GM19328 (cell line): ENCODE data around the gene FLT4.

Source experiments
- ATAC-seq: cut with Tn5 transposase; IDR thresholded peaks from one replicate; pipeline ENCODE4 v1.9.1; 2021; ENCODE audit warnings: mild to moderate bottlenecking, moderate library complexity; ENCODE audit not compliant: unreplicated experiment

The FLT4 gene

DNA sequence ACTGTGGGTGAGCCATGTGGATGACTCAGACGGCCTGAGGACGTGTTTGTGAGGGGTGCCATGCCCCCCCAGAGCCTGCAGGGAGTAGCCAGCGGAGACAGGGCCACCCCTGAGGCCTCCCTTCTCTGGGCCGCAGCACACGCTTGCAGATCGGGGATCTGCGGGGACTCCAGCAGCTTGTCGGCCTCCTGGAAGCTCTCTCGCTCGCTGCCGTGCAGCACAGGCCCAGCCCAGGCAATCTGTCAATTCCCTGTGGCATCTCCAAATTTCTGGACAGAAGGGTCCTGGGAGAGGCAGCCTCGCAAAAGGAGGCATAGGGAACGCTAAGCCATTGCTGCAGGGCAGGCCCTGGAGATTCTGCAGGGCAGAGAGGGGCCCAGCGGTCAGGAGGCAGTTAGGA lies 21.2 kb downstream of the FLT4 start:
- ATAC-seq: no peak

DNA sequence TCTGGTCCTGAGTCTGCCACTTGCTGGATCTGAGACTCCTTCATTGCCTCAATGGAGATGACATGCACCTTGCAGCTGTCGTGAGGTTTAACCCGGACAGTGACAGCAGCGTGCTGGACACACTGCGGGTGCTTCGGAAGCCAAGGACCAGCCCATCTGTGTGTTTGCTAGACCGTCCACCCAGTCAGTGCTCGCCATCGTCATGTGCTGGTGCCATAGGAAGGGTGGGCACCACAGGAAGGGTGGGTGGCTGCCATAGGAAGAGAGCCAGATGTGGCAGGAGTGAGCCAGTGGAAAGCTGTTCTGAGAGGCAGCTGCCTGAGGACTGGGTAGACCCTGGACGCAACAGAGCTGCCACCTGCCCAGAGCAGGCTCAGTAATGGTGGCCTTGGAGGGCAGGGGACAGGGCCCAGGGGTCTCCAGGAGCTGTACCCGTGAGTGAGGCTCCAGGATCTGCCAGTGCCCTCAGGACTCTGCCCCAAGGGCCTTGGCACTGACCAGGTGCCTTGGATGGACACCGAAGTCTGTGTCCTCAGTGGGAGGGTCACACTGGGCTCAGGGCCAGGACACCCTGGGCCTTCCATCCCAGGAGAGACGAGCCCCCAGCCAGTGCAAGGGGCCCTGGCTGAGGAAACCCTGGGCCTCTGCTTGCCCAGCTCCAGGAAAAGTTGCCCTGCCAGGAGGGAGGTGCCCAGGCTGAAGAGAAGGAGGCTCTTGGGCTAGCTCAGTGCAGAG lies 21.8 kb downstream of the FLT4 start:
- no peak for ATAC-seq

DNA sequence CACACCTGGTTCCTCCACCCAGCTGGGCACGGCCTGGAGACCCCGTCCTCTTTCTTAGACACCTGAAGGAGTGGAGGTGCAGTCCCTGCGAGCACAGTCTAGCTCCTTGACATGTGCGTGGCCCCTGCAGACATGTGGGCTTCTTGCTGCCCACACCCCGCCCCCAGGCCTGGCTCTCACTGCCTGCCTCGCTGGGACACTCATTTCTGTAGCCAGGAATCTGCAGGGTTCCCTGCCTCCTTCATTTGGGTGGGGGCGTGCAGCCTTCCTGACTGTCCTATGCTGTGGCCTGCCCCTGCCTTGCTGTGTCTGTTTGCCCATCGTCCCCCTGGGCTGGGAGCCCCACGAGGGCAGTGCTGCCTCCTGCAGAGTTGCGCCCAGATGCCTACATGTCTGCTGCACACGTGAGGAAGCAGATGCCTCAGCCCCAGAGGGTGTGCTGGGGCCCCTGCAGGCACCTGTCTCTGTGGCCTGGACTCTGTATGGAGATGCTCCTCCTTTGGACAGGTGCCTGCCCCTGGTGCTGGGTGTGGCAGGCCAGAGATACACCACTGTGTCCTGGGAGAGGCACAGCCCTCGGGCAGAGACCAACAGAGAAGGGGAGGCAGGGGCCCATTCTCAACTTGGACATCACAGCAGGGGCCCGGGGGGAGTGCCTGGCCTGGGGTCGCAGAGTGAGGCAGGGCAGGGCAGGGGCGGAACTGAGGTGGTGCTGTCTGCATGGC lies 22.6 kb downstream of the FLT4 start:
- no peak for ATAC-seq

DNA sequence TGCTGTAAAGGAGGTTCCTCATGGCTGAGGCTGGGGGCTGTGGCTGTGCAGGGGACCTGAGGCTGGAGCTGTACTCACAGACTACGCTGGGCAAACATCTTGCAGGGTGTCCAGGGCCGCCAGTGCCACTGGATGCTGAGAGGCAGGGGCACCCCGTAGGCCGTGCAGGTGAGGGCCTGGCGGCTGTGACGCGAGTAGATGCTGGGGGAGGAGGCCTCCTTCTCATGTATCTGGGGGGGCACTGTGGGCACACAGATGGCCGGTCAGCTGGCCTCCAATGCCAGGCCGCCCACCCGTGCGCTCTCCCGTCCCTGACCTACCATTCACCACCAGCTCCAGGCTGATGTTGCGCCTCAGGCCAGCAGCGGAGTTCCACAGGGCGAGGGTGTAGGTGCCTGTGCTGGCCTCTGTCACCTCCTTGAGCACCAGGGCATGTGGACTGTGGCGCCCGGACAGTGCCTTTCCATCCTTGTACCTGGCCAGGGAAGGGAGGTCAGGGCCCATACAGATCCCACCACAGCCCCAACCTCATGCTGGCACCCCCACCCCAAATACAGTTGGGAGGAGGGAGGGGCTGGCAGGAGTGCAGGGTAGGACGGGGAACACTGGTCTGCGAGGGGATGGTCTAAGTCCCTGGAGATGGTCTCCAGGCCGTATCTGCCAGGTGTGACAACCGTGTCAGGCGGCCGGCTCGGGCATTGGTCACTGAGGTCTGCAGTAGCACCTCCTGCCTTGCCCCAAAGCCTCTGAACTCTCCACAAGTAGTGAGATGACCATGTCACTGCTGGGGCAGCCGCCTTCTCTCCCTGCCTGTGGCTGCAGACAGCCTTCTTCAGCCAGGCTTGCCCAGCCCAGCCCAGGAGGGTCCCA lies 23.4 kb downstream of the FLT4 start:
- no peak for ATAC-seq

DNA sequence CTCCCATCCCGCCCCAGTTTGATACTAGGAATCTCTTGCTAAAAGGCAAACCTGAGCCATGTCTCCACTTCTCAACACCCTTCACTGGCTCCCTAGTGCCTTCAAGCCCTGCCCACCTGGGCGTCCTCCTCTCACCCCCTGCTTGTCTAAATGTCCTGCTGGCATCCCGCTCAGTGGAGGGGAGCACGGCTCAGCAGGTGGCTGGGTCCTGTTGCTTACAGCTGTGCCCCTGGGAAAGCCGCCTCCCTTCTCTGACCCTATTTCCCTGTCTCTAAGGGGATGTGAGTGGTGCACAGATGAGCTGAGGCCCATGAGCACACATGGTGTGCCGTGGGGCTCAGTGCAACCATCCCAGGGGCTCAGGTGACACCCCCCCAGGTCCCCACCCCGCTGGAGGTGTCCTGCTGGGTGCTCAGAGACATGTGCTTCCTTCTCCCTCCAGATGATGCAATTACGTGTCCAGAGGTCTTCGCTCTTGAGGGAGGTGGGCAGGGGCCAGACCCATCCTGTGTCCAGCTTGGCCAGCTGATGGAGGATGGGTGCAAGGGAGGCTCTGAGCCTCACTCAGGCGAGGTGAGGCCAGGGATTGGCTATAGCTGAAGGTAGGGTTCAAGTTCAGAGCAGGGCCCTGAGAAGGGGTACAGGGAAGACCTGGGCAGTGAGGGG lies 24.1 kb downstream of the FLT4 start:
- ATAC-seq: no peak

DNA sequence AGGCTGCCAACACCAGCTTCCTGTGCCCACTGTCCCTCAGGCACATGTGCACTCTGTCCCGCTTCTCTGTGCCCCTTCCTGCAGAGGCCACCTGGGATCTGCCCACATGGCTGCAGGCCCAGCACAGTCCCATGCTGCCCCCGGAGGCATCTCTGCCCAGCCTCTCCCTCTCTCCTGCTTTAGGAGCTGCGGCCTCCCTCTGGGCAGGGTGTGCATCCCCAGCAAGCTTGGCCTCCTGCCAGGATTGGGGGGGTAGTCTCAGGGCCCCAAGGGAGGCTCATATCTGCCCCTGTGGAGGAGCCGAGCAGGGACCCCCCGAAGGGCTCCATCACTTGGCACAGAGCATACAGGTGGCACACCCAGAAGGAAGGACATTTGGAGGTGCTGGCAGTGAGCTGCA lies 24.8 kb downstream of the FLT4 start:
- ATAC-seq: no peak

DNA sequence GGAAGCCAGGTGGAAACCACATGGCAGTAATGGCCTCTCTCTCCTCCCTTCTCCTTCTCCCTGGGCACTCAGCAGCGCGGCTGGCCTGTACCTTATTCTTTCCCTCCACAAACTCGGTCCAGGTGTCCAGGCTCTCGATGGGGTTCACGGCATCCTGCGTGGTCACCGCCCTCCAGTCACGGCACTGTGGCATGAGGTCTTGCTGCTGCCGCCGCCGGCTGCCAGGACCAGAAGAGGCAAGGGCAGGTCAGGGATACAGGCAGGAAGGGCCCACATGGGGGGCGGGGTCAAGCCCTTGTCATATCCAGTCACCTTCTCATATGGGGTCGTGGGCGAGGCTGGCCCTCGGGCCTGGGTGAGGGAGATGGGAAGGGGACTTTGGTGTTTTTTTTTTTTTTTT lies 25.6 kb downstream of the FLT4 start:
- ATAC-seq: no peak

DNA sequence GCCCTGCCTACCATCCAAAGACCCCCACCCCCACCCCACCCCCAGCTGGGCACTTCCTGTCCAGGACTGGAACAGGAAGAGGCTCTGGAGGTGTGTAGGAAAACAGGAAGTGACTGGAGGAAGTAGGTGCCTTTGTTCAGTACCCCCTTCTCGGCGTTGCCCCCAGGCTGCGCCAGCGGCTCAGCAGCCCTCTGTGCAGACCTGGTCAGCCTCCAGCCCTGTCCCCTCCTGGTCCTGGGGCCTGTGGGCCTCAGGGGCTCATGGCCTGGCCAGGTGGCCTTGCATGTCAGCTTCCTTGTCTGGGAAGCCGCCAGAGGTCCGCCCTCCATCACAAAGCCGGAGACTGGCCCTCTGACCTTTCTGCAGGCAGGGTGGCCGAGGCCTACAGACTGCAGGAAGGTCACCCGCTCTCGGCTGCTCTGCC lies 26.0 kb downstream of the FLT4 start:
- no peak for ATAC-seq

DNA sequence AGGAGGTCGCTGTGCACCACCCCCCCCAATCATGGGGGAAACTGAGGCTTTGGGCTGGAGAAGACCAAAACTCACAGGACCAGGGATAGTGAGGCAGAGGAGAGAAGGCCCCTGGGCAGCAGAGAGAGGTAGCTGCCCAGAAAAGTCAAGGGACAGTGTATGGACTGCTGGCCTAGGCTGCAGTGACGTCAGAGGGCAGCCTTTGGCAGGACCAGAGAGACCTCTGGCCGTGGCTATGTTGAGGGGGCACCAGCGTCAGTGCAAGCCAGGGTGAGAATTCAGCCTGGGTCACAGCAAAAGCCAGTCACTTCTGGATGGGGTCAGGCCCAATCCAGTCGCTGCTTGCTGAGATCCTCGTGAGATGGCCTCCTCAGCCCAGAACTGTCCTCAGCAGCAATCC lies 26.5 kb downstream of the FLT4 start:
- no peak for ATAC-seq

DNA sequence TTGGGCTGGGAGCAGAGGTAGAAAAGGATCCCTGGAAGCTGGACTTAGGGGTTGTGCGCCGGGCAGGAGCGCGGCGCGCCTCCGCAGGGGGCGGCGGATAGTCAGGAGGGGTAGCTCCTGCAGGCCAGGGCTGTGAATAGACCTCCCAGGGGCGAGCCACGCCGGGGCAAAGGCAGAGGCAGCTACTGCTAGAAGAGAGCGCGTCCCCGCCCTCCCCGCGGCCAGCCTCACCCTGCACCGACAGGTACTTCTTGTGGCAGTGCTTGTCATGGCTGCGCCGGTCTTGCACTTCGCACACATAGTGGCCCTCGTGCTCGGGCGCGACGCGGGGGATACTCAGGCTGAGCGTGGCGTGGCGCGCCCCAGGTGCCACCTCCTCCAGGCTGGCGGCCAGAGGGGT lies 28.1 kb downstream of the FLT4 start:
- ATAC-seq: no peak

DNA sequence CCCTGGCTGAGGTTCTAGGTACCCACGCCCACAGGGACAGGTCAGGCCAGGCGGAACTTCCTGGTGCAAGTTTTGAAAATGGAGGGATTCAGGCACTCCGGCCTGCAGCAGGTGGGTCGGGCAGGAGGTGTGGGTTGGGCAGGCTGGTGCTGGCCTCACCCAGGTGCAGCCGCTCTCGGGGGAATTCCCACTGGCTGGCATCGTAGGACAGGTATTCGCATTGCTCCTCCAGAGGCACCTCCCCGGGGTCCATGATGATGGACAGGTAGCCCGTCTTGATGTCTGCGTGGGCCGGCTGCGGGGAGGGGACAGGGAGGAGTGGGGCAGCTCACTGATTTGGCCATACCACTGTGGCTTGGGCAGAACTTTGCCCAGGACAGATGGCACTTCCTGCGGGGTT lies 29.4 kb downstream of the FLT4 start:
- ATAC-seq: no peak

DNA sequence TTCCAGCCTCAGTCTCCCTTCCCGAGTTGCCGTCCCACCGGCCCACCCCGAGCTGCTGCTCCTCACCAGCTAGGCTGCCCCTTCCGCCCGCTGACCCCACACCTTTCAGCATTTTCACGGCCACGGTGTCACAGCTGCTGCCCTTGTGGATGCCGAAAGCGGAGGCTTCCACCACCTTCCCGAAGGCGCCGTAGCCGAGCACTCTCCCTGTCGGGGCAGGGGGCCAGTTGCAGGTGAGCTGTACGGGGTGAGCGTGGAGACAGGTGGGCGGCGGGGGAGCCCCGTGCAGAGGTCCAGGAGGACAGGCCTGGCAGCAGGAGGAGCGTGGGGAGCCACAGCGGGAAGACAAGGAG lies 29.9 kb downstream of the FLT4 start:
- ATAC-seq: no peak

DNA sequence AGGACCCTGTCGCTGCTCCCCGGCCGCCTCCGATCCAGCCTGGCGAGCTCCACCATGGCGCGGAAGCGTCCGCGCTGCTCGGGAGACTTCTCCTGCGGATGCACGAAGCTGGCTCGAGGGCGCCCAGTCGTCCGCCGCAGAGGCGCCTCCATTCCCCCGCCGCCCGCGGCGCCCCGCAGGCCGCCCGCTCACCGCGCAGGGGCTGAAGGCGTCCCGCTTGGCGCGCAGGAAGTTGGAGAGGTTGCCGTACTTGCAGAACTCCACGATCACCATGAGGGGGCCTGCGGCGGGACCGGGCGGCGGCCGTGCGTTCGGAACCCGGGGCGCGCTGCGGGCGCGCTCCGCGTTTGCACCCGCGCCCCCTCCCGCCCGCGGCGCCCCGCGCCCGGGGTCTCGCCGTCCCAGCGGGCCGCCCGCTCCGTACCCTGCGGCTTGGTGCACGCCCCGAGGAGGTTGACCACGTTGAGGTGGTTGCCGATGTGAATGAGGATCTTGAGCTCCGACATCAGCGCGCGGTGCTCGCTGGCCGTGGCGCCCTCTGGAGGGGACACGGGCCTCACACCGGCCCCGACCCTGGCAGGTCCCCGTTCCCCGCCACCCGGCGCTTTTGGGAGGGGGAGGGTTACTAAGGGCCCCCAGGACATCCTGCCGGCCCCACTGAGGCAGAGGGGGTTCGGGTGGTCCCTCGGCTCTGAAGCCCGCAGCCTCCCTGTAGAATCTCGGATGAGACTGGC lies 30.4 kb downstream of the FLT4 start:
- no peak for ATAC-seq

DNA sequence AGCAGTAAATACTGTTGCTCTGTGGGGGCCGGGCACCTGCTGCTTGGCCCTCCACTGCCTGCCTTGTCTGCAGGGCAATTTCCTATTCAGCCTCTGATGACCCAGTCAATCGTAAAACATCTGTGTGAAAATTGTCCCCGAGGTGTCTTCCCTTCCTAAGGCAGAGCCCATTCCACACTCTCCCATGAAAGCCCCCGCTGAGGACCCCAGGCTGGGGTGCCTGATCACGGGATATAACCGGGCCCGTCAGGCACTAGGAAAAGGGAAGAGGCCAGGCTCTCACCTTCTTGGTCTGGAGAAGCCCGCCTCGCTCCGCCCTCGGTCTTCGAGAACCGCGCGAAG lies 30.9 kb downstream of the FLT4 start:
- no peak for ATAC-seq

DNA sequence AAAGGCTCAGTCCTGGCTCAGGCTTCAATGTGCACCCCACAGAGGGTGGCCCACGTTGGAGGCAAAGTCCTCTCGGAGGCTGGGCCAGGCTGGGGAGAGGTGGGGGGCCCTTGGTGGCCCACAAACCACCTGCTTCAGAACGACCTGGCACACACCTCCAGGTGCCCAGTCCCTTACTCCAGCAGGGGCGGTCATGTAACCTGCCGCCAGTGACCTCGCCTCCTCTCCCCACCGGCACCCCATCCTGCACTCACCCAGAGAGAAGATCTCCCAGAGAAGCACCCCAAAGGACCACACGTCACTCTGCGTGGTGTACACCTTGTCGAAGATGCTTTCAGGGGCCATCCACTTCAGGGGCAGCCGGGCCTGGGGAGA lies 35.6 kb downstream of the FLT4 start:
- ATAC-seq: no peak

DNA sequence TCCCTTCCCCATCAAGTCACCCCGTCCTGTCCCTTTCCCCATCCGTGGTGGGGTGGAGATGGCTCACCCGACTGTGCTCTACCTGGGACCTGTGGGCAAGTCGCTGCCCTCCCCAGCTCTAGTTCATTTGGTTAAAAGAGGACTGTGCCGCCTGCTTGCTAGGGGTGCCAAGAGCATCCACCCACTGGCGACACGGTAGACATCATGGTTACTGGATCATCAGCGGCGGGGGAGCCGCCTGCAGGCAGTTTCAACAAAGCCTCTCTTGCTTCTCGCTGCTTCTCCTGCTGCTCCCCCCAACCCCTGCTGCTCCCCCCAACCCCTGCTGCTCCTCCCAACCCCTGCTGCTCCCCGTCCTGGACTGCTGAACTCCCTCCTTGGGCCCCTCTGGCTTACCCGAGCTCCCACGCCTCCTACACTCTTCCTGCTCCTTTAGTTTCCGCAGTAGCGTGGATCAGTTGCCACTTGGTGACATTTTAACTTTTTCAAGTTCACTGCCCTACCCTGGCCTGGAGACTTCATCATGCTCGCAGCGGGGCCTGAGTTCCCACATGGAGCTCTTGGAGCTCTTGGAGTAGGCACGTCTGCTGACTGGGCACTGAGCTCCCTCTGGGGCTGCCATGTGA lies 36.1 kb downstream of the FLT4 start:
- no peak for ATAC-seq

DNA sequence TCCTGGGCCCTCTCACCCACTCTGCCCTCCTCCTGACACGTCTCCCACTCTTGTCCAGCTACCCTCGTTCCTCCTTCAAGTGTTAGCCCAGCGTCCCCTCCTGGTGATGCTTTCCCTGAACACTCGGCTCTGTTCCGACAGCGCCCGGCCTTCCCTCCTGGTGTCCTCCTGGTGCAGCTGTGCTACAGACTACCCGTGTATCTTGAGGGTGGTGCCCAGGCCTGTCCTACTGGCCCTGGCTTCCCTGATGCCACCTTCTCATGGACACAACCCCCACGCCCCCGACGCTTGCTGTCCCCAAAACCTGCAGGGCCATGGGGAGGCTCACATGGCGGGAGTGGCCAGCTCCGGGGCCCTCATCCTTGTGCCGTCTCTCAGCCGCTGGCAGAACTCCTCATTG lies 36.7 kb downstream of the FLT4 start:
- no peak for ATAC-seq

DNA sequence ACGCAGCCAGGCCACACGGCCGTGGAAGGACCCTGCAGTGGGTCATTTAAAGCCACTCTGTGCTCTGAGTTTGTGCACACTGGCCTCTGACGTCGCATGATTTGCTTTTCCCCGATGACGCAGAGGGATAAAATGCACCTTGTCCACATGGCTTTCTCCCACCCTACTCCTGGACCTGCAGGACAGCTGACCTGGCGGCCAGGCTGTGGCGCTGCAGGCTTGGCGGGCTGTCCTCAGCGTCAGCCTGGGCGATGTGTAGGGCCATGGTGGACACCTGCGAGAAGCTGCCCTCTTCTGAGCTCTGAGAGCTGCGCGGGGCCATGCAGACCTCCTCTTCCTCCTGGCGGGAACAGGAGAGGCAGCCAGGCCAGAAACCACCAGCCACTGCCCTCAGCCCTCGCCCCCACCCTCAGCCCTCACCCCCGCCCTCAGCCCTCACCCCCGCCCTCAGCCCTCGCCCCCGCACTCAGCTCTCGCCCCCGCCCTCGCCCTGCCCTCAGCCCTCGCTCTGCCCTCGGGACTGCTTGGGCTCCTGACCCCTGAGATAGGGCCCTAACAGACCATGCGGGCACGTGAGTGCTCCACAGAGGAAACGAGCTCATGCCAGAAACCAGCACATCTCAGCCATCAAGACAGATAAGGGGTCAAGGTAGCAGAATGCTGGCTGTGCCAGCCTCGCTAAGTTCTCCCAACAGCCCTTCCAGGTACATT lies 38.1 kb downstream of the FLT4 start:
- no peak for ATAC-seq

DNA sequence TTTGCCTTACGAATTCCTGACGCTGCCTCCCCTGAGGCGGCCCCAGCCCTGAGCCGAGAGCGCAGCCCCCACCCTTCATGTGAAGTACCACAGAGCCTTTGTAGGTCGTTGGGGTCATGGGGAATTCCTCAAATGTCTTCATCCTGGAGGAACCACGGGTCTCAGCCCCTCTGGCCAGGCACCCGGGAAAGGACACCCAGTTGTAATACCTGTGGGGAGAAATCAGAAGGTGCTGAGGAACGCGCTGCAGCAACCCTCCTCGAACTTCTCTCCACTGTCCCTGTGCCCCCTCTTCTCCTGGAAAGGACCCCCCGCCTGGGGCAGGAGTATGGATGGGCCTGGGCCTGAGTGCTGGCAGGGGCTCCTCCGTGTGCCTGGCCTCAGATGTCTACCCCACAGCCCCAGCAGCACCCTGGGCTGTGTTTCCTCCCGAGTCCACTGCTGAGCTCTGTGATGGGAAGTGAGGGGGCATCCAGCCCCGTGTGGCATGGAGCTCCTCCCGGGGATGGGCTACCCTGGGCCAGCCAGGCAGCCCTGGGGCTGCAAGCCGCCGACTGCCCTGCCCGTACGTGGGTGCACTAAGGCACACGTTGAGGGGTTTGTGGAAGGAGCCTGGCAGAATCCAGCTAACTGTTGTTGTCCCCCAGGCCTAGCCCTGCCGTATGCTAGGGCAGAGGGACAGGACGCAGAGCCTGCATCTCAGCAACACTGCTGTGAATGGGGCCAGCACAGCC lies 39.4 kb downstream of the FLT4 start:
- no peak for ATAC-seq
